ENCODE results near the gene CAPN1.

The CAPN1 gene

GRCh38 chr11:65214212-65214845, 32.6 kb downstream of the CAPN1 start:
- no peak for DNase-seq (ENCODE audit: low read depth)
- in situ Hi-C loops (cut with HindIII; ENCODE audit: low sequenced_read_pairs): loop anchor here (5.0 kb wide), 2 partner anchors 38 to 63 kb away; no protein-coding TSS in a partner anchor
- no peak for TF ChIP-seq CTCF (IDR thresholded peaks at IDR 0.05; ENCODE audit: low read depth, low read length, missing control alignments)
- H3K4me3 ChIP-seq (ENCODE audit: low read depth, low read length): no peak overlapping the region

- TF ChIP-seq CTCF (IDR thresholded peaks at IDR 0.05; ENCODE audit: low read depth, low read length, missing control alignments): no peak
- in situ Hi-C loops (cut with HindIII; ENCODE audit: low sequenced_read_pairs): no loop called here
- H3K4me3 ChIP-seq (ENCODE audit: low read depth, low read length): no peak overlapping the region
- DNase-seq (ENCODE audit: low read depth): no peak
These were observed 33.8 kb downstream of the CAPN1 start for GRCh38 chr11:65215441-65216076.

DNA sequence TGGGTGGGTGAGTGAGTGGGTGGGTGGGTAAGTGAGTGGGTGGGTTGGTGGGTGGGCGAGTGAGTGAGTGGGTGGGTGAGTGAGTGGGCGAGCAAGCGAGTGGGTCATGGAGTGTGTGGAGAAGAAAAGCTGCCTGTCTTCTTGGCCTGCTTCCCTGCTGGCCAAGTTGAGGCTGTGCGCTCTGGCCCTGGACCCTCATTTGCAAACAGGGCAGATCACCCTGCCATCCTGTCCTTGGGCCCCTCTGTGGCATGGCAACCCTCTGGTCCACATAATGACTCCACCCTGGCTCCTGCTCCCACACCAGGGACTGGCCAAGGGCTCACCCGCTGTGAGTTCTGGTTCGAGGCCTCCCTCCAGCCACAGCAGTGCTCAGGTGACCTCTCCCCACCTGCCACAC, 35.1 kb downstream of the CAPN1 start:
- DNase-seq (ENCODE audit: low read depth): no peak
- TF ChIP-seq CTCF (IDR thresholded peaks at IDR 0.05; ENCODE audit: low read depth, low read length, missing control alignments): no peak
- in situ Hi-C loops (cut with HindIII; ENCODE audit: low sequenced_read_pairs): no loop called here
- H3K4me3 ChIP-seq (ENCODE audit: low read depth, low read length): no peak overlapping the region

DNA sequence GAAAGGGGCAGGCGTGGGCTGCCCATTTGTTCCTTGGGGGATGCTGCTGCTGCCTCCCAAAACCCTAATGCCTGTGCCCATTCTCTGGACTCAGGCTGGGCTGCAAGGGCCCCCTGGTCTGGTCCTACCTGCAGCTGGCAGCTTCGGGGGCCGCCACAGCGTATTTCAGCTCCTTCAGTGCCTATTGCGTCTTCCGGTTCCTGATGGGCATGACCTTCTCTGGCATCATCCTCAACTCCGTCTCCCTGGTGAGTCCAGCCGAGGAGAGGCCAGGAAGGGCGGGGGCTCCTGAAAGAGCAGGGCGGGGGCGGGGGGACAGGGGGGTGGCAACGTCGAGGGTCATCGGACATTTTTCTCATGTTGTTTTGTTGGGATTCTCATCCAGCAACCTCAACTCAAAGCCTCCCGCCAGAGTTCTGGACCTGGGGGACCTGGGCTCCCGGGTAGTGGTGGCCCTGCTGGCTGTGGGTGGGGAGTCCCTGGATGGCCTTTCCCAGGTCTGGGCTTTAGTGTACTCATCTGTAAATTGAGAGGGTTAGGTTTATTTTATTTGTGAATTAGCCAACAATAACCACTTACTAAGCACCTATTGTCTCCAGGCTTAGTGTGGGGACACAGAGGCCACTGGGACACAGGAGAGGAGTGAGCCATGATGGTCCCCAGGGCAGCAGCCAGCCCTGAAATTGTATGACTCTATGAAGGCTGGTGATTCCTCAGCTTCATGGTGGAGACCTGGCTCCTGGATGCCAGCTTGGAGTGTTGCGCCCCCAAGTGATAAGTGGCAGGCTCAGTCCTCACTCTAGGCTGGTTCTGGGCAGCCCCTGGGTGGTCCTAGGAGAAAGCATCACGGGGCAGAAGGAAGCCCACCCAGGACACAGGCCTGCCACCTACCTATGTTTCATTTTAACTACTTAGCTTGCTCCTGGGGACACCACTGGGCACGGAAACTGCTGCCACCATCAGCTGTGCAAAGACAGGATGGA, 36.0 kb downstream of the CAPN1 start:
- no peak overlapping the region for H3K4me3 ChIP-seq (ENCODE audit: low read depth, low read length)
- no peak for DNase-seq (ENCODE audit: low read depth)
- in situ Hi-C loops (cut with HindIII; ENCODE audit: low sequenced_read_pairs): no loop called here
- no peak for TF ChIP-seq CTCF (IDR thresholded peaks at IDR 0.05; ENCODE audit: low read depth, low read length, missing control alignments)

DNA sequence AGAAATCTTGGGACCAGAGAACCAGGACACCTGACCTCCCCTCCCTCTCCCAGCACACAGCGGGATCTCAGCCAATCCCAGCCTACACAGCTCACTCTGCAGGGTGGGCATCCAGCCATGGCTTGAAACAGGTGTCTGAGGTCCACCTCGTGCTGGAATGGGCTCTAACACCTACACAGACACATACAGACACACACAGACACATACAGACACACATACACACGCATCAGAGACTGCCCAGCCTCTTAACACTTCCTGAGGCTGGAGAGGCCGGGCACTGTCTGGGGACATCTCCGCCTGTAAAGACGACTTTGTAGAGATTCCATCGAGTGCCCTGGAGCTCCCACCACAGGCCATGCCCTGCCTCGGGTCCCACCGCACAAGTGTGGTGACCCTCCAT, 36.7 kb downstream of the CAPN1 start:
- no peak for TF ChIP-seq CTCF (IDR thresholded peaks at IDR 0.05; ENCODE audit: low read depth, low read length, missing control alignments)
- no peak overlapping the region for H3K4me3 ChIP-seq (ENCODE audit: low read depth, low read length)
- in situ Hi-C loops (cut with HindIII; ENCODE audit: low sequenced_read_pairs): no loop called here
- DNase-seq (ENCODE audit: low read depth): no peak

- no peak for TF ChIP-seq CTCF (IDR thresholded peaks at IDR 0.05; ENCODE audit: low read depth, low read length, missing control alignments)
- H3K4me3 ChIP-seq (ENCODE audit: low read depth, low read length): no peak overlapping the region
- in situ Hi-C loops (cut with HindIII; ENCODE audit: low sequenced_read_pairs): no loop called here
- no peak for DNase-seq (ENCODE audit: low read depth)
These were observed 38.1 kb downstream of the CAPN1 start for GRCh38 chr11:65219930-65220213.
